Activated CD4-positive, alpha-beta T cell treated with anti-CD3 and anti-CD28 coated beads, Interleukin-2, amount 10 ng/mL, durations not matched to agents 7 days and 5 days (primary cell): ENCODE data around the gene GMNN. TPM values are rescaled to one million over a fixed set of nuclear protein-coding genes. Genes with fewer than 3 reads are reported as not detected.
A peak's percentile ranks its signal among the peaks of the same experiment; 100 is the strongest.

ENCODE experiments used
- CTCF ChIA-PET: fragments of 350-600 bp; sonication (Branson Sonifier 250); formaldehyde crosslinking; loops from one replicate; lab custom pipeline; 2021; ENCODE audit warnings: antibody characterized with exemption; lab: Charles Lee
- POLR2A ChIA-PET: fragments of 350-600 bp; sonication (Branson Sonifier 250); formaldehyde crosslinking; loops from one replicate; lab custom pipeline; 2021; ENCODE audit warnings: antibody characterized with exemption; lab: Charles Lee
- DNase-seq: peaks from one replicate; pipeline ENCODE4 v3.0.0-alpha.2; 2020
- H3K27ac Mint-ChIP-seq: one replicate; pipeline ENCODE4 v1.8.0; 2021; ENCODE audit warnings: mild to moderate bottlenecking, moderate library complexity, mixed read lengths
- H3K27me3 Mint-ChIP-seq: one replicate; pipeline ENCODE4 v1.8.0; 2021; ENCODE audit warnings: mixed read lengths
- H3K36me3 Mint-ChIP-seq: one replicate; pipeline ENCODE4 v1.8.0; 2021; ENCODE audit warnings: low read depth, mixed read lengths
- H3K4me1 Mint-ChIP-seq: one replicate; pipeline ENCODE4 v1.8.0; 2021; ENCODE audit warnings: mixed read lengths
- H3K4me3 Mint-ChIP-seq: one replicate; pipeline ENCODE4 v1.8.0; 2021; ENCODE audit warnings: mild to moderate bottlenecking, moderate library complexity, mixed read lengths
- H3K9me3 Mint-ChIP-seq: one replicate; pipeline ENCODE4 v1.8.0; 2021; ENCODE audit warnings: mixed read lengths
- total RNA-seq, 2 experiments: library from RNA; stranded (reverse); gene quantifications; one replicate each; pipeline ENCODE4 v1.2.3, GENCODE V29; 2021

GMNN gene
- total RNA-seq, 2 experiments from 2014 or later = 63.2 to 70.3 TPM

DNA sequence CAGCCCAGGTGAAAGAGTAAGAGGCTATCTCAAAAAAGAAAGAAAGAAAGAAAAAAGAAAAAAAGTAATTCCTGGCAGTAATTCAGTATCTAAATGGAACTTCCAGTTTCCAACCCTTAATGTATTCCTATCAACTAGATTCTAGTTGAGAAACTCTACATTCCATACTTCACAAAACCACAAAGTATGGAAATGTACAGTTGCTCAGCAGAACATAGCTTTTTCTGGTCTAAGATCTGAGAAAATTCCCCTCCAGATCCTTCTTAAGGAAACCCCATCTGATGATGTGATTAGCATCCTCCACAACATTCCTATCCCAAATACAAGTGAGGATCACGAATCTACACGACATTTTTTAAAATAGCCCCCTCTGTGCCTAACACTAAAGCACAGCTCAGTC lies 20.4 kb downstream of the GMNN start:
- H3K27ac Mint-ChIP-seq = no peak overlapping the region
- CTCF ChIA-PET = interaction anchor here (0.8 kb wide), 1 partner anchor 10 kb away, joined by 4 read pairs; no protein-coding TSS in a partner anchor
- H3K4me1 Mint-ChIP-seq = peaks cover 16% of the 10 kb centered on the region
- no peaks in the 10 kb centered on the region for H3K27me3 Mint-ChIP-seq
- no peak overlapping the region for H3K4me3 Mint-ChIP-seq
- no peak for DNase-seq
- POLR2A ChIA-PET = interaction anchor here (0.5 kb wide), 1 partner anchor 16 kb away, joined by 5 read pairs; no protein-coding TSS in a partner anchor
- H3K36me3 Mint-ChIP-seq = peaks cover 14% of the 10 kb centered on the region
- H3K9me3 Mint-ChIP-seq = no peaks in the 10 kb centered on the region

DNA sequence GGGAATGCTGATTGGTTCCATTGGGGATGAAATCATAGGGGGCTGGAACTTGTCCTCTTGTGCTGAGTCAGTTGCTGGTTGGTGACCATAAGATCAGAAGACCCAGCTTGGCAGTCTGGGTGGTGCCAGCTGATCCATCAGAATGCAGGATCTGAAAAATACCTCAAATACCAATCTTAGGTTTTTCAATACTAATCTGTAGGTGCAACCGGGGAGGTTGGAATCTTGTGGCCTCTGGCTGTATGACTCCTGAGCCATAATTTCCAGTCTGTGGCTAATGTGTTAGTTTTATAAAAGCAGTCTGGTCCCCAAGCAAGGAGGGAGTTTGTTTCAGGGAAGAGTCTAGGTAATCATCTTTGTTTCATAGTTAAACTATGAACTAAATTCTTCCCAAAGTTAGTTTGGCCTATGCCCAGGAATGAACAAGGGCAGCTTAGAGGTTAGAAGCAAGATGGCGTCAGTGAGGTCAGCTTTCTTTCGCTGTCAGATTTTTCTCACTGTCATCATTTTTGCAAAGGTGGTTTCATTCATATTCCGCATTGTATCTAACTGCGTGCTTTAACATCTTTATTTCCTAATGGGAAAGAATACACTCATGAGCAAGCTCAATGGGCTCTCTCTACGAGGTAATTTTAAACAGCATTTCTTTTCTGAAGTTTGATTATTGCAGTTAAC lies 22.0 kb downstream of the GMNN start:
- peaks cover 20% of the 10 kb centered on the region for H3K4me1 Mint-ChIP-seq
- H3K27ac Mint-ChIP-seq = no peak overlapping the region
- H3K36me3 Mint-ChIP-seq = peaks cover 21% of the 10 kb centered on the region
- H3K27me3 Mint-ChIP-seq = no peaks in the 10 kb centered on the region
- H3K9me3 Mint-ChIP-seq = no peaks in the 10 kb centered on the region
- ChIA-PET POLR2A (no interaction called here), CTCF (interaction anchor here (1.2 to 1.6 kb wide), 4 partner anchors 8 to 21 kb away, joined by 3 to 6 read pairs (median 4); no protein-coding TSS in a partner anchor)
- DNase-seq = no peak
- no peak overlapping the region for H3K4me3 Mint-ChIP-seq

GRCh38 chr6:24797596-24798216 lies 23.0 kb downstream of the GMNN start:
- H3K27me3 Mint-ChIP-seq = no peaks in the 10 kb centered on the region
- CTCF ChIA-PET = interaction anchor here (1.2 to 1.6 kb wide), 4 partner anchors 9 to 20 kb away, joined by 3 to 6 read pairs (median 4); no protein-coding TSS in a partner anchor

GRCh38 chr6:24798740-24799540 lies 24.2 kb downstream of the GMNN start, which contains the start of gene ARMH2:
ARMH2 (minus strand) TSS chr6:24798917; CDS start chr6:24798857, 60 bp downstream.
- ChIA-PET CTCF (interaction anchor here (0.6 to 1.8 kb wide), 3 partner anchors 8 to 234 kb away, joined by 3 to 8 read pairs (median 4); no protein-coding TSS in a partner anchor), POLR2A (no interaction called here)
- H3K27ac Mint-ChIP-seq = peak within 1 kb of the TSS; percentile 64
- H3K4me1 Mint-ChIP-seq = peaks cover 20% of the 10 kb centered on the region
- H3K9me3 Mint-ChIP-seq = no peaks in the 10 kb centered on the region
- no peak for DNase-seq
- no peak within 1 kb of the TSS for H3K4me3 Mint-ChIP-seq
- H3K27me3 Mint-ChIP-seq = no peaks in the 10 kb centered on the region
- peaks cover 32% of the 10 kb centered on the region for H3K36me3 Mint-ChIP-seq

More at GRCh38 chr6:24797596-24798216, 23.0 kb downstream of the GMNN start:
- H3K4me3 Mint-ChIP-seq = no peak overlapping the region
- POLR2A ChIA-PET = no interaction called here
- peaks cover 23% of the 10 kb centered on the region for H3K36me3 Mint-ChIP-seq
- DNase-seq = no peak
- no peaks in the 10 kb centered on the region for H3K9me3 Mint-ChIP-seq
- H3K4me1 Mint-ChIP-seq = peaks cover 20% of the 10 kb centered on the region
- H3K27ac Mint-ChIP-seq = no peak overlapping the region

DNA sequence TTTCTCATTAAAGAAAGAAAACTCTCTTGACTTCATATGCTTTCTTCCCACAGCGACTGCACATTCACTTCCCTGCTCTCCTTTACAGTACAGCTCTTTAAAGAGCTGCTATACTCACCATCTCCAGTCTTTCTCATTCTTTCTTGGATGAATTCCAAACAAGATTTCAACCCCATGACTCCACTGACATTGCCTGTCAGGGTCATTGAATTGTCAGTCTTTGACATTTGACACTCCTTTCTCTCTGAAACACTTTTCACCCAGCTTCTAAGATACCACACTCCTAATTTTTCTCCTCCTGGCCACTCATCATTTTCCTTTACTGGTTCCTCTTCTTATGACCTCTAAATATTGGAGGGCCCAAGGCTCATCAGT lies 24.8 kb downstream of the GMNN start:
- DNase-seq = no peak
- ChIA-PET CTCF (interaction anchor here (1.1 to 1.8 kb wide), 2 partner anchors 9 kb away, joined by 3 to 8 read pairs; no protein-coding TSS in a partner anchor), POLR2A (no interaction called here)
- Mint-ChIP-seq H3K4me1 (peaks cover 20% of the 10 kb centered on the region), H3K9me3 (no peaks in the 10 kb centered on the region), H3K36me3 (peaks cover 35% of the 10 kb centered on the region), H3K4me3 (no peak overlapping the region), H3K27me3 (no peaks in the 10 kb centered on the region), H3K27ac (peak overlapping the region; percentile 64)

DNA sequence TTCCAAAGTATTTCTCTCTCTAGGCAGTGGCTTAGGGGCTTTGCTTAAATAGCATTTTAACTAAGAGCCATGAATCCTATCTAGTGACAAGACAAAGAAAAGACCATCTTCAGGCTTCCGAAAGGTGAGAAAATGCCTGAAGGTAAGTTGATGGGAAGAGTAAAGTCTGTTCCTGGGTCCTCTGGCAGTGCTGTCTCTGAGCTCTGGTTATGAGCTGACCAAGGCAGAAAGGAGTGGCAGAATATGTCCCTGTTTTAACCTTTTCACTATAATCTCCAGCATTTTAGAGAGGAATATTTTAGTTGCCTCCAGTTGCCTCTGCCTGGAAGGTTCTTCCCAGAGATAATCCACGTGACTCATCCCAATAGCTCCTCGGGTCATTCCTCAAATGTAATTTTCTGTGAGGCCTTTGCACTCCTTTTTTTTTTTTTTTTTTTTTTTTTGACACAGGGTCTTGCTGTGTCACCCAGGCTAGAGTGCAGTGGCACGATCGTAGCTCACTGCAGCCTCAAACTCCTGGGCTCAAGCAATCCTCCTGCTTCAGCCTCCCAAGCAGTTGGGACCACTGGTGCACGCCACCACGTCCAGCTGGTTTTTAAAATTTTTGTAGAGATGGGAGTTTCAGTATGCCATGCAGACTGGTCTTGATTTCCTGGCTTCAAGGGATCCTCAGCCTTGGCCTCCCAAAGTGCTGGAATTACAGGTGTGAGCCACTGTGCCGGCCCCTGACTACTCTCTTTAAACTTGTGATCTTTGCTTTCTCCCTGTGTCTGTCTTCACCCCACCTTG lies 27.7 kb downstream of the GMNN start:
- ChIA-PET CTCF (no interaction called here), POLR2A (no interaction called here)
- H3K27me3 Mint-ChIP-seq = no peaks in the 10 kb centered on the region
- peaks cover 20% of the 10 kb centered on the region for H3K4me1 Mint-ChIP-seq
- H3K9me3 Mint-ChIP-seq = no peaks in the 10 kb centered on the region
- H3K27ac Mint-ChIP-seq = no peak overlapping the region
- DNase-seq = no peak
- no peak overlapping the region for H3K4me3 Mint-ChIP-seq
- peaks cover 62% of the 10 kb centered on the region for H3K36me3 Mint-ChIP-seq

DNA sequence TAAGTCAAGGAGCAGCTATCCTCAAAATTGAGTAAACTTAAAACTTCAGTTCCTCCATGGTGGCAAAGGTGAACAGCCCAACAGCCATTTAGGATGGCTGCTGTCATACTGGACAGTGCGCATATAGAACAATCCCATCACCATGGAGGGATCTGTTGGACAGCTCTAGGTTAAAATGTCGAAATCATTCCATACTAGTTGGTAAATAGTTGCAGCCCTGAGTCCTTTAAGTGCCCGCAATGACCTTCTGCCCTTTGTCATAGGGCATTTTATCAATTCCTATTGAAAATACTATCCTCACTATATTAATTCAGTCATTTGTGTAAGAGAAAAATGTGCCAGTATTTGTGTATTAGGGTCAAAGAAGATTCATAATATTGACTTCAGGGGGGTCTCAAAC lies 32.8 kb downstream of the GMNN start:
- H3K9me3 Mint-ChIP-seq = no peaks in the 10 kb centered on the region
- no peak for DNase-seq
- ChIA-PET CTCF (interaction anchor here (1.9 kb wide), 1 partner anchor 10 kb away, joined by 6 read pairs; no protein-coding TSS in a partner anchor), POLR2A (no interaction called here)
- no peak overlapping the region for H3K27ac Mint-ChIP-seq
- peaks cover 63% of the 10 kb centered on the region for H3K36me3 Mint-ChIP-seq
- no peaks in the 10 kb centered on the region for H3K4me1 Mint-ChIP-seq
- H3K4me3 Mint-ChIP-seq = no peak overlapping the region
- H3K27me3 Mint-ChIP-seq = no peaks in the 10 kb centered on the region

DNA sequence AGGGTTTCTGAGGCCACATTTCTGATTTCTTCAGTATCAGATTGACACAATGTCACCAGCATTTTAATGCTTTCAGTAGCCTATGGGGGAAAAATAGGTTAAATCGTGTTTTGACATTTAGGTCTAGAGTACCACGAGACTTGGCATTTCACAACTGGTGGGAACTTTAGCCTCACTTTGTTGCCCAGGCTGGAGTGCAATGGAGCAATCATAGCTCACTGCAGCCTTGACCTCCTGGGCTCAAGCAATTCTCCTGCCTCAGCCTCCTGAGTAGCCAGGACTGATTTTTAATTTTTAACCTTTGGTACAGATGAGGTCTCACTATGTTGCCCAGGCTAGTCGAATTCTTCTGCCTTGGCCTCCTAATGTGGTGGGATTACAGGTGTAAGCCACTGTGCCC lies 35.0 kb downstream of the GMNN start:
- Mint-ChIP-seq H3K36me3 (peaks cover 50% of the 10 kb centered on the region), H3K4me1 (no peaks in the 10 kb centered on the region), H3K9me3 (no peaks in the 10 kb centered on the region), H3K27ac (no peak overlapping the region), H3K27me3 (no peaks in the 10 kb centered on the region), H3K4me3 (no peak overlapping the region)
- ChIA-PET POLR2A (no interaction called here), CTCF (no interaction called here)
- DNase-seq = no peak

DNA sequence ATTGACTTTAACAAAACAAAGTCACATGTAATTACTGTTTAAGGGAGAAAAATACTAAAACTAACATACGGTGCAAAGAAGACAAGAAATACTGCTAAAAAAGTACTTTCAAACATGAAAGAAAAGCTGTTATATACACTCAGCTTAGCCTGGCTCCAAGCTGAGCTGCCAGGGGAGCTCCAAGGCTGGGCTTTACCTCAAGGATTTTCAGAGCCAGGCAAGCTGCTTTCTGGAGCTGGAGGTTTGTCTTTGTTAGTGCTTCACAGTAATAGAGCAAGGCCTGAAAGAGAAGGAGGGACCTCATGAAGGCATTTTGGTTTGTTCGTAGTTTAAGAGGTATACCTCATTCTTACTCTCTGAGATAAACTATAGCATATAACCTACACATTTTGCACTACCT lies 43.6 kb downstream of the GMNN start:
- POLR2A ChIA-PET = no interaction called here
- CTCF ChIA-PET = interaction anchor here (1.4 kb wide), 1 partner anchor 21 kb away, joined by 4 read pairs; no protein-coding TSS in a partner anchor
- no peaks in the 10 kb centered on the region for H3K27me3 Mint-ChIP-seq

GRCh38 chr6:24821860-24822444 lies 47.2 kb downstream of the GMNN start:
- H3K36me3 Mint-ChIP-seq = peaks cover 74% of the 10 kb centered on the region
- H3K4me1 Mint-ChIP-seq = peaks cover 4% of the 10 kb centered on the region
- peak overlapping the region; percentile 74 for H3K27ac Mint-ChIP-seq
- no peak overlapping the region for H3K4me3 Mint-ChIP-seq
- DNase-seq = no peak
- H3K9me3 Mint-ChIP-seq = peaks cover 13% of the 10 kb centered on the region
- POLR2A ChIA-PET = no interaction called here
- CTCF ChIA-PET = no interaction called here
- no peaks in the 10 kb centered on the region for H3K27me3 Mint-ChIP-seq

More for the DNA sequence above, 43.6 kb downstream of the GMNN start:
- DNase-seq = no peak
- Mint-ChIP-seq H3K36me3 (peaks cover 46% of the 10 kb centered on the region), H3K27ac (no peak overlapping the region), H3K4me3 (no peak overlapping the region), H3K9me3 (peaks cover 13% of the 10 kb centered on the region), H3K4me1 (peaks cover 3% of the 10 kb centered on the region)

GRCh38 chr6:24822696-24823095 lies 48.0 kb downstream of the GMNN start:
- CTCF ChIA-PET = no interaction called here
- H3K36me3 Mint-ChIP-seq = peaks cover 77% of the 10 kb centered on the region
- POLR2A ChIA-PET = no interaction called here
- peaks cover 4% of the 10 kb centered on the region for H3K4me1 Mint-ChIP-seq
- no peak overlapping the region for H3K27ac Mint-ChIP-seq
- no peak overlapping the region for H3K4me3 Mint-ChIP-seq
- H3K9me3 Mint-ChIP-seq = peaks cover 10% of the 10 kb centered on the region
- H3K27me3 Mint-ChIP-seq = no peaks in the 10 kb centered on the region
- DNase-seq = no peak
